GM12878 (cell line): ENCODE measurements around the gene ABCG1. TPM values are rescaled to one million over a fixed set of nuclear protein-coding genes. Genes with fewer than 3 reads are reported as not detected.
A peak's percentile ranks its signal among the peaks of the same experiment; 100 is the strongest.

Source experiments
- ASH2L ChIP-seq: fragments of 300-600, 200-600 bp; sonication (generic); IDR thresholded peaks from 2 replicates; pipeline ENCODE4 v1.6.1; 2017; ENCODE audit warnings: low read depth, mild to moderate bottlenecking, borderline replicate concordance
- CHD2 ChIP-seq: IDR thresholded peaks from 2 replicates; pipeline ENCODE4 v1.6.1; 2011; ENCODE audit warnings: low read depth, low read length, improper control_type of control experiment, borderline replicate concordance
- MEF2A ChIP-seq: IDR thresholded peaks from 2 replicates; pipeline ENCODE4 v1.6.1; 2011; ENCODE audit warnings: low read depth, mild to moderate bottlenecking, low read length, moderate library complexity; ENCODE audit not compliant: insufficient read depth
- POU2F2 ChIP-seq: IDR thresholded peaks from 3 replicates; pipeline ENCODE4 v1.6.1; 2011; ENCODE audit warnings: low read depth, mild to moderate bottlenecking, low read length, borderline replicate concordance
- SP1 ChIP-seq: IDR thresholded peaks from one replicate; pipeline ENCODE4 v1.6.1; 2011; ENCODE audit warnings: low read depth, low read length
- SRF ChIP-seq, 2 experiments: IDR thresholded peaks; 2 replicates each; pipeline ENCODE4 v1.6.1; 2011; ENCODE audit warnings: low read depth in 2 of 2, low read length in 2 of 2, mild to moderate bottlenecking in 1 of 2, moderate library complexity in 1 of 2
- TCF12 ChIP-seq: IDR thresholded peaks from 2 replicates; pipeline ENCODE4 v1.6.1; 2011; ENCODE audit warnings: low read depth, mild to moderate bottlenecking, low read length
- ZNF207 ChIP-seq: fragments of 450-650 bp; IDR thresholded peaks from 2 replicates; pipeline ENCODE4 v1.6.1; 2014; ENCODE audit warnings: antibody characterized with exemption, mild to moderate bottlenecking, borderline replicate concordance
- polyA plus RNA-seq, 11 experiments: library from polyadenylated mRNA; depleted of rRNA in 4 of 11; unstranded in 6 of 11; stranded (reverse) in 5 of 11; fragments of >200 nt; fragmentation: Nextera tagmentation in 4 of 11; fragmentation: Illumina TruSeq in 1 of 11; extraction: Ambion mirVana in 4 of 11; extraction: Trizol in 1 of 11; gene quantifications; 1 replicate in 1 of 11; 2 replicates in 10 of 11; pipeline versions ENCODE4 v1.2.1 to v1.2.3, GENCODE V29; 2011 to 2016; ENCODE audit warnings: inconsistent platforms in 2 of 11, missing spikeins in 2 of 11, low read depth in 1 of 11
- total RNA-seq, 4 experiments: library from RNA; depleted of rRNA in 3 of 4; stranded (reverse); fragments of >200 nt in 3 of 4; fragmentation: Illumina TruSeq in 1 of 4; extraction: Trizol in 1 of 4; gene quantifications; 2 replicates each; pipeline versions ENCODE4 v1.2.1 to v1.2.3, GENCODE V29; 2013 to 2021
- TF ChIP-seq, protein P1 (sequence below): fragments of 450-650 bp; formaldehyde crosslinking; IDR thresholded peaks from 2 replicates; pipeline ENCODE4 v1.4.0; 2020; ENCODE audit warnings: mild to moderate bottlenecking, moderate library complexity
- TF ChIP-seq, protein P2 (sequence below): fragments of 450-650 bp; IDR thresholded peaks from 2 replicates; pipeline ENCODE4 v1.6.1; 2018; ENCODE audit warnings: mild to moderate bottlenecking, low read depth, moderate library complexity; ENCODE audit not compliant: partially characterized antibody
- TF ChIP-seq, protein P3 (sequence below), 3 experiments: IDR thresholded peaks in 2 of 3; conservative IDR thresholded peaks in 1 of 3; 2 replicates each; pipeline ENCODE4 v1.5.1; 2011; ENCODE audit warnings: low read depth in 3 of 3, low read length in 3 of 3, mild to moderate bottlenecking in 3 of 3, control low read depth in 2 of 3, moderate library complexity in 2 of 3, inconsistent platforms in 1 of 3, mixed read lengths in 1 of 3; ENCODE audit not compliant: control insufficient read depth in 2 of 3, insufficient read depth in 1 of 3; ENCODE audit errors: extremely low read depth in 1 of 3
- TF ChIP-seq, protein P4 (sequence below): fragments of 450-650 bp; IDR thresholded peaks from 2 replicates; pipeline ENCODE4 v1.6.1; 2016; ENCODE audit warnings: mild to moderate bottlenecking, moderate library complexity, borderline replicate concordance

ABCG1 gene
- total and polyA plus RNA-seq, 10 of the 15 experiments (the other 5 are each of a cell fraction or from before 2014, with no cell fraction given) = 0.59 to 19.3 (median 5.7) TPM

DNA sequence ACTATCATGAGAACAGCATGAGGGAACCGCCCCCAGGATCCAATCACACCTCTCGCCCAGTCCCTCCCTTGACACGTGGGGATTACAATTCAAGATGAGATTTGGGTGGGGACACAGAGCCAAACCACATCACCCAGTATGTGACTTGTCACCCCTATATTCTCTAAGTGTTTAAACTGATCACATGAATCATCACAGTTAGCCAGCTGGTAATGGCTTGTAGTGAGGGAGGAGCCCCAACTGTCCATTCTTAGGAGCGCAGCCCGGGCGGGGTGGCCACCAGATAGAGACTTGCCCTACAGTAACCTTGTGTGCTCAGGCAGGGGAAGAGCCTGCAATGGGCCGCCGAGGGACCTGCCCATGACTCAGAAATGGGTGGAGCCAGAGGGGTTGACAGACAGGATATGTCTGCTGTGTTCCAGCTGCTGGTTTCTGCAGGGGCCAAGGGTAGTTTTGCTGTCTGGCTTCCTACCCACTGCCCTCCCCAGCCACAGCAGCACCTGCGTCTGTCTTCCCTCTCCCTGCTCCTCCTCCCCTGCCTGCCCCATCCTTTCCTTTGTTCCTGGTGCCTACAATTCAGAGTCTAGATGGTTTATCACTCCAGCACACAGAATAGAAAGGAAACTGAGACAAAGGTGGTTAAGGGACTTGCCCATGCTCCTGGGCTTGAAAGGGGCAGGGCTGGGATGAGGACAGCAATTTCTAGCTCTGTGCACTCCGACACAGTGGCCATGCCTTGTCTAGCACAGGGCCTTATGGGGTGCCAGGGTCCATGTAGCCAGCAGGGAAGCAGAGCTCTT lies 9.2 kb downstream of the ABCG1 start (continued):
- TF ChIP-seq, protein P1, sequence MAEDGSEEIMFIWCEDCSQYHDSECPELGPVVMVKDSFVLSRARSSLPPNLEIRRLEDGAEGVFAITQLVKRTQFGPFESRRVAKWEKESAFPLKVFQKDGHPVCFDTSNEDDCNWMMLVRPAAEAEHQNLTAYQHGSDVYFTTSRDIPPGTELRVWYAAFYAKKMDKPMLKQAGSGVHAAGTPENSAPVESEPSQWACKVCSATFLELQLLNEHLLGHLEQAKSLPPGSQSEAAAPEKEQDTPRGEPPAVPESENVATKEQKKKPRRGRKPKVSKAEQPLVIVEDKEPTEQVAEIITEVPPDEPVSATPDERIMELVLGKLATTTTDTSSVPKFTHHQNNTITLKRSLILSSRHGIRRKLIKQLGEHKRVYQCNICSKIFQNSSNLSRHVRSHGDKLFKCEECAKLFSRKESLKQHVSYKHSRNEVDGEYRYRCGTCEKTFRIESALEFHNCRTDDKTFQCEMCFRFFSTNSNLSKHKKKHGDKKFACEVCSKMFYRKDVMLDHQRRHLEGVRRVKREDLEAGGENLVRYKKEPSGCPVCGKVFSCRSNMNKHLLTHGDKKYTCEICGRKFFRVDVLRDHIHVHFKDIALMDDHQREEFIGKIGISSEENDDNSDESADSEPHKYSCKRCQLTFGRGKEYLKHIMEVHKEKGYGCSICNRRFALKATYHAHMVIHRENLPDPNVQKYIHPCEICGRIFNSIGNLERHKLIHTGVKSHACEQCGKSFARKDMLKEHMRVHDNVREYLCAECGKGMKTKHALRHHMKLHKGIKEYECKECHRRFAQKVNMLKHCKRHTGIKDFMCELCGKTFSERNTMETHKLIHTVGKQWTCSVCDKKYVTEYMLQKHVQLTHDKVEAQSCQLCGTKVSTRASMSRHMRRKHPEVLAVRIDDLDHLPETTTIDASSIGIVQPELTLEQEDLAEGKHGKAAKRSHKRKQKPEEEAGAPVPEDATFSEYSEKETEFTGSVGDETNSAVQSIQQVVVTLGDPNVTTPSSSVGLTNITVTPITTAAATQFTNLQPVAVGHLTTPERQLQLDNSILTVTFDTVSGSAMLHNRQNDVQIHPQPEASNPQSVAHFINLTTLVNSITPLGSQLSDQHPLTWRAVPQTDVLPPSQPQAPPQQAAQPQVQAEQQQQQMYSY = no peak
- TF ChIP-seq, protein P2, sequence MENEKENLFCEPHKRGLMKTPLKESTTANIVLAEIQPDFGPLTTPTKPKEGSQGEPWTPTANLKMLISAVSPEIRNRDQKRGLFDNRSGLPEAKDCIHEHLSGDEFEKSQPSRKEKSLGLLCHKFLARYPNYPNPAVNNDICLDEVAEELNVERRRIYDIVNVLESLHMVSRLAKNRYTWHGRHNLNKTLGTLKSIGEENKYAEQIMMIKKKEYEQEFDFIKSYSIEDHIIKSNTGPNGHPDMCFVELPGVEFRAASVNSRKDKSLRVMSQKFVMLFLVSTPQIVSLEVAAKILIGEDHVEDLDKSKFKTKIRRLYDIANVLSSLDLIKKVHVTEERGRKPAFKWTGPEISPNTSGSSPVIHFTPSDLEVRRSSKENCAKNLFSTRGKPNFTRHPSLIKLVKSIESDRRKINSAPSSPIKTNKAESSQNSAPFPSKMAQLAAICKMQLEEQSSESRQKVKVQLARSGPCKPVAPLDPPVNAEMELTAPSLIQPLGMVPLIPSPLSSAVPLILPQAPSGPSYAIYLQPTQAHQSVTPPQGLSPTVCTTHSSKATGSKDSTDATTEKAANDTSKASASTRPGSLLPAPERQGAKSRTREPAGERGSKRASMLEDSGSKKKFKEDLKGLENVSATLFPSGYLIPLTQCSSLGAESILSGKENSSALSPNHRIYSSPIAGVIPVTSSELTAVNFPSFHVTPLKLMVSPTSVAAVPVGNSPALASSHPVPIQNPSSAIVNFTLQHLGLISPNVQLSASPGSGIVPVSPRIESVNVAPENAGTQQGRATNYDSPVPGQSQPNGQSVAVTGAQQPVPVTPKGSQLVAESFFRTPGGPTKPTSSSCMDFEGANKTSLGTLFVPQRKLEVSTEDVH = no peak
- no peak for TF ChIP-seq CHD2
- TF ChIP-seq TCF12 = peak; percentile 96
- TF ChIP-seq ZNF207 = no peak
- TF ChIP-seq POU2F2 = no peak
- TF ChIP-seq, protein P3, sequence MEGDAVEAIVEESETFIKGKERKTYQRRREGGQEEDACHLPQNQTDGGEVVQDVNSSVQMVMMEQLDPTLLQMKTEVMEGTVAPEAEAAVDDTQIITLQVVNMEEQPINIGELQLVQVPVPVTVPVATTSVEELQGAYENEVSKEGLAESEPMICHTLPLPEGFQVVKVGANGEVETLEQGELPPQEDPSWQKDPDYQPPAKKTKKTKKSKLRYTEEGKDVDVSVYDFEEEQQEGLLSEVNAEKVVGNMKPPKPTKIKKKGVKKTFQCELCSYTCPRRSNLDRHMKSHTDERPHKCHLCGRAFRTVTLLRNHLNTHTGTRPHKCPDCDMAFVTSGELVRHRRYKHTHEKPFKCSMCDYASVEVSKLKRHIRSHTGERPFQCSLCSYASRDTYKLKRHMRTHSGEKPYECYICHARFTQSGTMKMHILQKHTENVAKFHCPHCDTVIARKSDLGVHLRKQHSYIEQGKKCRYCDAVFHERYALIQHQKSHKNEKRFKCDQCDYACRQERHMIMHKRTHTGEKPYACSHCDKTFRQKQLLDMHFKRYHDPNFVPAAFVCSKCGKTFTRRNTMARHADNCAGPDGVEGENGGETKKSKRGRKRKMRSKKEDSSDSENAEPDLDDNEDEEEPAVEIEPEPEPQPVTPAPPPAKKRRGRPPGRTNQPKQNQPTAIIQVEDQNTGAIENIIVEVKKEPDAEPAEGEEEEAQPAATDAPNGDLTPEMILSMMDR (IDR thresholded peaks at IDR 0.05 in 2 of 3, conservative IDR thresholded peaks at IDR 0.05 in 1 of 3; ENCODE audit: control insufficient read depth in 2 of 3, extremely low read depth in 1 of 3, insufficient read depth in 1 of 3, low read depth in 3 of 3, low read length in 3 of 3) = no peak
- TF ChIP-seq SRF (IDR thresholded peaks at IDR 0.05; ENCODE audit: low read depth in 2 of 2, low read length in 2 of 2) = peak; percentile 23 to 41; a peak in 2 of 4 replicates
- TF ChIP-seq, protein P4, sequence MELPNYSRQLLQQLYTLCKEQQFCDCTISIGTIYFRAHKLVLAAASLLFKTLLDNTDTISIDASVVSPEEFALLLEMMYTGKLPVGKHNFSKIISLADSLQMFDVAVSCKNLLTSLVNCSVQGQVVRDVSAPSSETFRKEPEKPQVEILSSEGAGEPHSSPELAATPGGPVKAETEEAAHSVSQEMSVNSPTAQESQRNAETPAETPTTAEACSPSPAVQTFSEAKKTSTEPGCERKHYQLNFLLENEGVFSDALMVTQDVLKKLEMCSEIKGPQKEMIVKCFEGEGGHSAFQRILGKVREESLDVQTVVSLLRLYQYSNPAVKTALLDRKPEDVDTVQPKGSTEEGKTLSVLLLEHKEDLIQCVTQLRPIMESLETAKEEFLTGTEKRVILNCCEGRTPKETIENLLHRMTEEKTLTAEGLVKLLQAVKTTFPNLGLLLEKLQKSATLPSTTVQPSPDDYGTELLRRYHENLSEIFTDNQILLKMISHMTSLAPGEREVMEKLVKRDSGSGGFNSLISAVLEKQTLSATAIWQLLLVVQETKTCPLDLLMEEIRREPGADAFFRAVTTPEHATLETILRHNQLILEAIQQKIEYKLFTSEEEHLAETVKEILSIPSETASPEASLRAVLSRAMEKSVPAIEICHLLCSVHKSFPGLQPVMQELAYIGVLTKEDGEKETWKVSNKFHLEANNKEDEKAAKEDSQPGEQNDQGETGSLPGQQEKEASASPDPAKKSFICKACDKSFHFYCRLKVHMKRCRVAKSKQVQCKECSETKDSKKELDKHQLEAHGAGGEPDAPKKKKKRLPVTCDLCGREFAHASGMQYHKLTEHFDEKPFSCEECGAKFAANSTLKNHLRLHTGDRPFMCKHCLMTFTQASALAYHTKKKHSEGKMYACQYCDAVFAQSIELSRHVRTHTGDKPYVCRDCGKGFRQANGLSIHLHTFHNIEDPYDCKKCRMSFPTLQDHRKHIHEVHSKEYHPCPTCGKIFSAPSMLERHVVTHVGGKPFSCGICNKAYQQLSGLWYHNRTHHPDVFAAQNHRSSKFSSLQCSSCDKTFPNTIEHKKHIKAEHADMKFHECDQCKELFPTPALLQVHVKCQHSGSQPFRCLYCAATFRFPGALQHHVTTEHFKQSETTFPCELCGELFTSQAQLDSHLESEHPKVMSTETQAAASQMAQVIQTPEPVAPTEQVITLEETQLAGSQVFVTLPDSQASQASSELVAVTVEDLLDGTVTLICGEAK = no peak
- no peak for TF ChIP-seq MEF2A
- TF ChIP-seq ASH2L = no peak; the same call in 1 of the 2 replicates
- TF ChIP-seq SP1 = peak; percentile 67
